ENCODE results near the gene TBC1D22B.

The TBC1D22B gene

DNA sequence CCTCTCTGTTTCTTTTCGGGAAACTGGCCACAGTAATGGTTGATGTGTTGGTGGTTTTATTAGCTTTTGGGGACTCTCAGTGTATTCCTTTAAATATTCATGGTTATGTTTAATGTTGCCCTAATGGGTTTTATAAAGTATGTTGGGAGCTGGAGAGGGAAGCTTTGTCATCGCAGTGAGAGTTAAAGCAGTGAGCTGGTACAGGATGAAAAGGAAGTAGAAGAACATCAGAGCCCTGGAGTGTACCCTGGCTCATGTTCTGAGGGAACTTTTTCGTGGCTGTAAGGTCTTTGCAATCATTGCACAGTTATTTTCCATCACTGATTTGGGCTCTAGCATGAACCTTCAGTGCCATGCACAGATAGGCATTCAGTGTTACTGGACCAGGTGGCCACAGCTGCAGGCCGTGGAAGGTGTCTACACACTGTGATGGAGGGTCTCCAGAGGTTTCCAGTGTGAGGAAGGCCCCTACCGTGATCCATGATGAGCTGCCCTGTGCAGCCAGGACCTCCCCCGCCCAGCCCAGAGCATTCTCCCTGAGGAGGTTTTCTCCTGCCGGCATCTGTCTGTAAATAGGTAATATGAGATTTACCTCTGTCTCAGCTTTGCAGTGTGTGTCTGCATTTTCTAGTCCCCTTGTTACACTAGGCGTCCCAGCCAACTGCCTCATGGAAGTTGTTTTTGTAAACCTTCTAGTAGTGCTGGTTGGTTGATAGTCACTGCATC is 22.8 kb downstream of the TBC1D22B start:
- Histone ChIP-seq H3K27me3 (no peaks in the 10 kb centered on the region), H3K9me3 (no peaks in the 10 kb centered on the region), H3K4me1 (no peaks in the 10 kb centered on the region), H3K4me3 (ENCODE audit: low read depth, low read length) (no peak overlapping the region), H3K36me3 (peaks cover 23% of the 10 kb centered on the region)
- TF ChIP-seq, protein P1, sequence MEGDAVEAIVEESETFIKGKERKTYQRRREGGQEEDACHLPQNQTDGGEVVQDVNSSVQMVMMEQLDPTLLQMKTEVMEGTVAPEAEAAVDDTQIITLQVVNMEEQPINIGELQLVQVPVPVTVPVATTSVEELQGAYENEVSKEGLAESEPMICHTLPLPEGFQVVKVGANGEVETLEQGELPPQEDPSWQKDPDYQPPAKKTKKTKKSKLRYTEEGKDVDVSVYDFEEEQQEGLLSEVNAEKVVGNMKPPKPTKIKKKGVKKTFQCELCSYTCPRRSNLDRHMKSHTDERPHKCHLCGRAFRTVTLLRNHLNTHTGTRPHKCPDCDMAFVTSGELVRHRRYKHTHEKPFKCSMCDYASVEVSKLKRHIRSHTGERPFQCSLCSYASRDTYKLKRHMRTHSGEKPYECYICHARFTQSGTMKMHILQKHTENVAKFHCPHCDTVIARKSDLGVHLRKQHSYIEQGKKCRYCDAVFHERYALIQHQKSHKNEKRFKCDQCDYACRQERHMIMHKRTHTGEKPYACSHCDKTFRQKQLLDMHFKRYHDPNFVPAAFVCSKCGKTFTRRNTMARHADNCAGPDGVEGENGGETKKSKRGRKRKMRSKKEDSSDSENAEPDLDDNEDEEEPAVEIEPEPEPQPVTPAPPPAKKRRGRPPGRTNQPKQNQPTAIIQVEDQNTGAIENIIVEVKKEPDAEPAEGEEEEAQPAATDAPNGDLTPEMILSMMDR (IDR thresholded peaks at IDR 0.05; ENCODE audit: low read depth, low read length): no peak
- DNase-seq: no peak

- Histone ChIP-seq H3K4me3 (ENCODE audit: low read depth, low read length) (no peak overlapping the region), H3K4me1 (no peaks in the 10 kb centered on the region), H3K36me3 (peaks cover 33% of the 10 kb centered on the region), H3K9me3 (no peaks in the 10 kb centered on the region), H3K27me3 (no peaks in the 10 kb centered on the region)
- DNase-seq: no peak
- TF ChIP-seq, protein P1 (IDR thresholded peaks at IDR 0.05; ENCODE audit: low read depth, low read length): no peak
Measured at GRCh38 chr6:37282371-37282770, 24.8 kb downstream of the TBC1D22B start.

- DNase-seq: no peak
- TF ChIP-seq, protein P1 (IDR thresholded peaks at IDR 0.05; ENCODE audit: low read depth, low read length): no peak
- Histone ChIP-seq H3K4me3 (ENCODE audit: low read depth, low read length) (no peak overlapping the region), H3K4me1 (no peaks in the 10 kb centered on the region; the same call in 1 of the 2 replicates), H3K9me3 (no peaks in the 10 kb centered on the region), H3K27me3 (no peaks in the 10 kb centered on the region), H3K36me3 (peaks cover 38% of the 10 kb centered on the region)
Measured at GRCh38 chr6:37283268-37283667, 25.7 kb downstream of the TBC1D22B start.

- TF ChIP-seq, protein P1 (IDR thresholded peaks at IDR 0.05; ENCODE audit: low read depth, low read length): no peak
- no peak for DNase-seq
- Histone ChIP-seq H3K27me3 (no peaks in the 10 kb centered on the region), H3K36me3 (peaks cover 38% of the 10 kb centered on the region), H3K4me1 (no peaks in the 10 kb centered on the region; the same call in 1 of the 2 replicates), H3K9me3 (no peaks in the 10 kb centered on the region), H3K4me3 (ENCODE audit: low read depth, low read length) (no peak overlapping the region)
Measured at GRCh38 chr6:37283671-37284151, 26.1 kb downstream of the TBC1D22B start.

GRCh38 chr6:37284781-37285180 is 27.2 kb downstream of the TBC1D22B start:
- TF ChIP-seq, protein P1 (IDR thresholded peaks at IDR 0.05; ENCODE audit: low read depth, low read length): no peak

DNA sequence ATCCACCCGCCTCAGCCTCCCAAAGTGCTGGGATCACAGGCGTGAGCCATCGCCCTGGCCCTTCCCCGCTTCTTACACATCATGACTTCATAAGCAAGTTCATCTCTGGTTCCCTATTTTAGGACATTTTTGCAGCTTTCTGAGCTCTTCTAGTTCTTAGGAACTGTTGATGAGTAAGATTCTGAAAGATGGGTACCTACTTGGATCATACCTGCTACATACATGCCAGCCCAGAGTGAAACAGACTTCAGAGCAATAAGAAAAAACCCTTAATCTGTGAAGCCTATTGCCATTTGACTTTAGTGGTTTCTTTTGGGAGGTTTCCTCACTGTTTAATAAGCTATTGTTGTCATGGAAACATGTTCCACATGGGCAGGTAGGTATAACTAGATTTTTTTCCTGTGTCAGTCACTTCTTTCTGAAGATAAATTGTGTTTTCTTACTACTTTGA is 28.3 kb downstream of the TBC1D22B start:
- H3K36me3 ChIP-seq: peaks cover 34% of the 10 kb centered on the region
- TF ChIP-seq, protein P1 (IDR thresholded peaks at IDR 0.05; ENCODE audit: low read depth, low read length): no peak
- H3K4me1 ChIP-seq: no peaks in the 10 kb centered on the region; the same call in 1 of the 2 replicates
- DNase-seq: no peak
- no peaks in the 10 kb centered on the region for H3K27me3 ChIP-seq
- H3K9me3 ChIP-seq: no peaks in the 10 kb centered on the region
- no peak overlapping the region for H3K4me3 ChIP-seq (ENCODE audit: low read depth, low read length)

More at GRCh38 chr6:37284781-37285180, 27.2 kb downstream of the TBC1D22B start:
- H3K36me3 ChIP-seq: peaks cover 38% of the 10 kb centered on the region
- no peaks in the 10 kb centered on the region for H3K9me3 ChIP-seq
- no peak for DNase-seq
- H3K27me3 ChIP-seq: no peaks in the 10 kb centered on the region
- no peak overlapping the region for H3K4me3 ChIP-seq (ENCODE audit: low read depth, low read length)
- no peaks in the 10 kb centered on the region; the same call in 1 of the 2 replicates for H3K4me1 ChIP-seq

Measured in BE2C (cell line).